ACC112 (cell line): ENCODE measurements around the gene HES7.

Experiments
- H2AFZ ChIP-seq: fragments of 200-600 bp; sonication (generic); one replicate; pipeline ENCODE4 v1.6.0; 2017; ENCODE audit warnings: antibody characterized with exemption, low read length; ENCODE audit not compliant: unreplicated experiment
- H3K27ac ChIP-seq: fragments of 200-600 bp; sonication (generic); 2 replicates; pipeline ENCODE4 v1.5.1; 2014; ENCODE audit warnings: low read depth, mild to moderate bottlenecking, antibody characterized with exemption, low read length, moderate library complexity
- H3K27me3 ChIP-seq: fragments of 200-600 bp; sonication (generic); 2 replicates; pipeline ENCODE4 v1.6.1; 2014; ENCODE audit warnings: mild to moderate bottlenecking, antibody characterized with exemption, low read length, moderate library complexity, mixed read lengths; ENCODE audit not compliant: insufficient read depth
- H3K36me3 ChIP-seq: fragments of 200-600 bp; sonication (generic); 2 replicates; pipeline ENCODE4 v1.6.1; 2016; ENCODE audit warnings: mild to moderate bottlenecking, antibody characterized with exemption, low read length, moderate library complexity, mixed read lengths; ENCODE audit not compliant: insufficient read depth
- H3K4me1 ChIP-seq: fragments of 200-600 bp; sonication (generic); one replicate; pipeline ENCODE4 v1.6.1; 2016; ENCODE audit warnings: low read length, mixed read lengths; ENCODE audit not compliant: insufficient read depth, unreplicated experiment, control insufficient read depth
- H3K4me3 ChIP-seq: fragments of 200-600 bp; sonication (generic); 2 replicates; pipeline ENCODE4 v1.5.1; 2014; ENCODE audit warnings: mild to moderate bottlenecking, low read depth, low read length
- H3K79me2 ChIP-seq: fragments of 200-600 bp; sonication (generic); one replicate; pipeline ENCODE4 v1.6.0; 2016; ENCODE audit warnings: low read length; ENCODE audit not compliant: control insufficient read depth, unreplicated experiment, insufficient read depth

The HES7 gene

DNA sequence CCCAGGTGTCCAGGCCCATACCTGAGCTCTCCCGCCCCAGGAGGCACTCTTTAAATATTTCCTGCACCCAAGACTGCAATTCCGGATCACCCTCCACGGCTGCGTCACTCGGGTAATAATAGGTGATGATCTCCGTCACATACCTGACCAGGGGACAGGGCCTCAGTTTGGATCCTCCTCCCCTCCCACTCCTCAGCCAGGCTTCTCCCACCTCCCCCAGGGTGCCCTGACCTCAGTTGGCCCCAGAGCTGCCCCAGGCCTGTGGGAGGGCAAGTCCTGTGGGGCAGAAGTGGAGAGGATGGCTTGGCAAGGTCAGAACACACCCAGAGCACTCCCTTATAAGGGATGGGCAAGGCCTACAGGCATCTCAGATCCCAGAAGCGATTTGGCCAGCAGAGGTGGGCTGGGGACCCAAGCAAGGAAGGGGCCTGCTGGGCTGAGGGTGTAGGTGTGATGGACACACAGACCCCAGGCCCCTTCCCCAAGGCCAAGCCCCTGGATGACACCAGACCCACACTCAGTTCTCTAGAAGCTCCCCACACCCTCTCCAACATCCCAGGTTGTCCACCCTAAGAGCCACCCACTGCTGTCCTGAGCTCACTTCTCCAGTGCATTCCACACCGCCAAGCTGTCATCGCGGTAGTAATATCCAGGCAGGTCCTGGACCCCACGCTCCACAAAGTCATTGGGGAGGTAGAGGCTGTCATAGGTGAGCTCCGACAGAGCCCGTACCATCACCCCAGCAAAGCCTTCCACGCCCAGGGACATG lies 48.1 kb downstream of the HES7 start:
- Histone ChIP-seq H3K36me3 (no peaks in the 10 kb centered on the region), H3K27ac (no peak overlapping the region), H3K27me3 (peaks cover 67% of the 10 kb centered on the region), H3K4me3 (no peak overlapping the region), H3K79me2 (no peaks in the 10 kb centered on the region), H2AFZ (no peak overlapping the region), H3K4me1 (peaks cover 11% of the 10 kb centered on the region)

GRCh38 chr17:8075081-8075480 lies 48.8 kb downstream of the HES7 start:
- H2AFZ ChIP-seq = no peak overlapping the region
- no peaks in the 10 kb centered on the region for H3K36me3 ChIP-seq
- H3K4me3 ChIP-seq = no peak overlapping the region
- H3K27me3 ChIP-seq = peaks cover 68% of the 10 kb centered on the region
- H3K4me1 ChIP-seq = peaks cover 4% of the 10 kb centered on the region
- no peaks in the 10 kb centered on the region for H3K79me2 ChIP-seq
- H3K27ac ChIP-seq = no peak overlapping the region

DNA sequence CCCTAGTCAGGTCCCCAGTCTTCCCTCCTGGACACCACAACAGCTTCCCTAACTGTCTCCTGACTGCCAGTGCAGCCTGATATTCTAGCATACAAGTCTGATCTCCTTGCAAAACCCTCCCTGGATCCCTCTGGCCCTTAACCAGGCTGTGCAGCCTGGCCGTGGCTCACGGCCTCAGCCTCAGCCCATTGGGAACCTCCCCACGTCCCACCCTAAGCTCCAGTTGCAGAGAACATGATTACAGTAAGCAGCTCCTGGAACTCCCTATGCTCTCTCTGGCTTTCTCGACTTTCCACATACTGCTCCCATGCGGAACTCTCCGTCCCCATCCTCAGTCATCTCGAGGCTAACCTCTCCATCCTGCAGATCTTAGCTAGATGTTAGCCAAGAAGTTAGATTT lies 49.4 kb downstream of the HES7 start:
- H3K36me3 ChIP-seq = no peaks in the 10 kb centered on the region
- no peak overlapping the region for H3K4me3 ChIP-seq
- H2AFZ ChIP-seq = no peak overlapping the region
- peaks cover 68% of the 10 kb centered on the region for H3K27me3 ChIP-seq
- H3K27ac ChIP-seq = no peak overlapping the region
- H3K79me2 ChIP-seq = no peaks in the 10 kb centered on the region
- H3K4me1 ChIP-seq = peaks cover 3% of the 10 kb centered on the region

- peaks cover 3% of the 10 kb centered on the region for H3K4me1 ChIP-seq
- no peak overlapping the region for H3K27ac ChIP-seq
- peak overlapping the region; percentile 60 for H3K4me3 ChIP-seq
- peaks cover 68% of the 10 kb centered on the region for H3K27me3 ChIP-seq
- no peaks in the 10 kb centered on the region for H3K36me3 ChIP-seq
- no peaks in the 10 kb centered on the region for H3K79me2 ChIP-seq
- H2AFZ ChIP-seq = no peak overlapping the region
These were observed 50.0 kb downstream of the HES7 start for GRCh38 chr17:8073627-8074484.

GRCh38 chr17:8072729-8073461 lies 51.0 kb downstream of the HES7 start:
- Histone ChIP-seq H3K27ac (no peak overlapping the region), H3K4me3 (peak overlapping the region; percentile 51), H3K79me2 (no peaks in the 10 kb centered on the region), H3K36me3 (no peaks in the 10 kb centered on the region), H2AFZ (no peak overlapping the region), H3K27me3 (peaks cover 68% of the 10 kb centered on the region), H3K4me1 (peaks cover 3% of the 10 kb centered on the region)

DNA sequence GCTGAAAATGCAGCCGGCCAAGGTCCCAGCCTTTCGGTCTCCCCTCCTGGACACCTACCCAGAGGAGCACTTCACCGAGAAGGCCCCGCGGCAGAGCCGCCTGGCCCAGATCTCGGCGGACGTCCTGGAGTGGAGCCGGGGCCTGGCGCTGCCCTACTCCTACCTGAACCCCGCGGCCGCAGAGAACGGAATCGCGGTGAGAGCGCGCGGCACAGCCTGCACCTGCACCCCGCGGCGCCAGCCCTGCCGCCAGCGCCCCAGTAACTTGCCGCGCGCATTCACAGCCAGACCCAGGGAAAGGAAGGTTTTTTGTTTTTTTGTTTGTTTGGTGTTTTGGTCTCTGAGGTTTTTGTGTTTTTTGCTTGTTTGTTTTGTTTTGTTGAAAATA lies 51.6 kb downstream of the HES7 start:
- Histone ChIP-seq H3K36me3 (no peaks in the 10 kb centered on the region), H2AFZ (no peak overlapping the region), H3K4me3 (peak overlapping the region; percentile 51; the same call in 1 of the 2 replicates), H3K79me2 (no peaks in the 10 kb centered on the region), H3K4me1 (peaks cover 3% of the 10 kb centered on the region), H3K27me3 (peaks cover 66% of the 10 kb centered on the region), H3K27ac (no peak overlapping the region)

DNA sequence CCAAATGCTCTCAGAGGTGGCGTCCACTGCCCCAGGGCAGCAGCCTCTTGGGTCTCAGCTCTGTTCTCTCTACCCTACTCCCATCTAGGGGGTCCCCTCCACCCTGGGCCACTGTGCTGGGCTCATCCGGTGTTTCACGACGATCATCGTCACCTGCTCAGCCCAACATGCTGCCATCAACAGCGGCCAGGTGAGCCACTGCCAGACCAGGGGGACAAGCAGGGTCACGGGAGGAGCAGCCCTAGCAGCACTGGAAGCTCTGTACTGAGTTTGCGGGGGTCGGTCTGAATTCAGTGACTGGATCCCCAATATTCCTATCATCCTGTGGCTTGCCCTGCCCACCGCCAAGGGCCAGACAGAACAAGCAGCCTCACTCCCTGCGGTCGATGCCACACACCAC lies 52.4 kb downstream of the HES7 start:
- Histone ChIP-seq H3K4me3 (no peak overlapping the region), H2AFZ (no peak overlapping the region), H3K27me3 (peaks cover 65% of the 10 kb centered on the region)

More for the DNA sequence above, 52.4 kb downstream of the HES7 start:
- Histone ChIP-seq H3K4me1 (peaks cover 3% of the 10 kb centered on the region), H3K36me3 (no peaks in the 10 kb centered on the region), H3K27ac (no peak overlapping the region), H3K79me2 (no peaks in the 10 kb centered on the region)
